Spleen (tissue), 11 donors: Measurements from ENCODE around the gene CHD3. TPM values are rescaled to one million over a fixed set of nuclear protein-coding genes. Genes with fewer than 3 reads are reported as not detected.

Experiments
- DNase-seq: peaks from one replicate; pipeline ENCODE4 v3.0.0-alpha.2; 2020
- H3K27ac ChIP-seq, 8 donors: fragments of 200-600 bp; sonication (generic) in 7 of 8; 1 replicate in 4 of 8; 2 replicates in 4 of 8; pipeline versions ENCODE4 v1.5.0 to v1.8.0; 2016 to 2021; ENCODE audit warnings: inconsistent platforms in 4 of 8, mild to moderate bottlenecking in 4 of 8, moderate library complexity in 1 of 8
- H3K27me3 ChIP-seq, 7 donors: fragments of 200-600 bp; sonication (generic) in 6 of 7; replicated peaks in 1 of 7; 1 replicate in 4 of 7; 2 replicates in 3 of 7; pipeline versions ENCODE4 v1.5.0 to v1.8.0; 2016 to 2021; ENCODE audit warnings: inconsistent platforms in 3 of 7, mild to moderate bottlenecking in 1 of 7
- H3K36me3 ChIP-seq, 6 donors: fragments of 200-600 bp; sonication (generic) in 5 of 6; 1 replicate in 4 of 6; 2 replicates in 2 of 6; pipeline versions ENCODE4 v1.5.0 to v1.8.0; 2016 to 2021; ENCODE audit warnings: inconsistent platforms in 2 of 6
- H3K4me1 ChIP-seq, 6 donors: fragments of 200-600 bp; sonication (generic) in 5 of 6; 1 replicate in 3 of 6; 2 replicates in 3 of 6; pipeline versions ENCODE4 v1.5.0 to v1.8.0; 2016 to 2021; ENCODE audit warnings: inconsistent platforms in 3 of 6
- H3K4me3 ChIP-seq, 8 donors: fragments of 200-600 bp; sonication (generic) in 7 of 8; 1 replicate in 4 of 8; 2 replicates in 4 of 8; pipeline versions ENCODE4 v1.5.0 to v1.8.0; 2016 to 2021; ENCODE audit warnings: inconsistent platforms in 4 of 8, mild to moderate bottlenecking in 4 of 8, moderate library complexity in 2 of 8
- H3K9me3 ChIP-seq, 8 donors: fragments of 200-600 bp; sonication (generic) in 7 of 8; 1 replicate in 4 of 8; 2 replicates in 4 of 8; pipeline versions ENCODE4 v1.5.0 to v1.8.0; 2016 to 2021; ENCODE audit warnings: inconsistent platforms in 4 of 8
- POLR2A ChIP-seq, 3 donors: fragments of 450-650 bp; IDR thresholded peaks; one replicate each; pipeline ENCODE4 v1.5.1; 2017; ENCODE audit warnings: antibody characterized with exemption in 3 of 3, mild to moderate bottlenecking in 1 of 3
- POLR2AphosphoS5 ChIP-seq, 3 donors: sonication (generic); formaldehyde crosslinking; IDR thresholded peaks; one replicate each; pipeline ENCODE4 v1.5.1; 2017; ENCODE audit warnings: antibody characterized with exemption in 3 of 3
- WGBS, 5 donors: extraction: QIAGEN DNeasy Blood & Tissue Kit in 3 of 5; methylation state at CpG; one replicate each; pipeline versions ENCODE4 v1.1.5 to v1.1.7; 2013 to 2018; 5-methylcytosine and 5-hydroxymethylcytosine counted together
- intact Hi-C: fragments of 100-400 bp; cut with DNase I; formaldehyde crosslinking; loops from one replicate; pipeline ENCODE4 v1.15.0; 2023; ENCODE audit warnings: low total_unique reads
- polyA plus RNA-seq, 3 donors: library from polyadenylated mRNA; stranded (reverse); fragments of 200-250 nt; gene quantifications; one replicate each; pipeline ENCODE4 v1.2.1, GENCODE V29; 2013
- total RNA-seq, 7 donors: library from RNA; depleted of rRNA in 3 of 7; stranded (reverse); fragments of >200 nt in 3 of 7; fragmentation: NEBNext Ultra II Directional in 4 of 7; extraction: Animal tissue kit (Norgen Biotek cat#: 25700) in 4 of 7; gene quantifications; one replicate each; pipeline versions ENCODE4 v1.1.0 to v1.2.1, GENCODE V29; 2016 to 2021
- TF ChIP-seq, protein P1 (sequence below), 11 experiments: fragments of 200-600 bp in 7 of 11; fragments of 450-650 bp in 4 of 11; sonication (generic) in 4 of 11; IDR thresholded peaks in 8 of 11; conservative IDR thresholded peaks in 3 of 11; 1 replicate in 7 of 11; 2 replicates in 4 of 11; pipeline versions ENCODE4 v1.4.0 to v1.8.0; 2016 to 2021; ENCODE audit warnings: antibody characterized with exemption in 11 of 11, inconsistent platforms in 4 of 11, mild to moderate bottlenecking in 1 of 11
- donor health status: healthy with polysubstance abuse.
- donor health status: DM: no; HTN: no; CAD: no; lungs with moderate emphysema.
- donor health status: DM: no; HTN: no; CAD: no.
- donor health status: Bipolar disorder and iron deficiency.
- donor health status: healthy.
- donor health status: DM: no; HTN: no; CAD: no.
- donor health status: DM: yes; HTN: yes; CAD: no.

The CHD3 gene
- total and polyA plus RNA-seq, 10 donors = 37.0 to 117 (median 82.5) TPM

DNA sequence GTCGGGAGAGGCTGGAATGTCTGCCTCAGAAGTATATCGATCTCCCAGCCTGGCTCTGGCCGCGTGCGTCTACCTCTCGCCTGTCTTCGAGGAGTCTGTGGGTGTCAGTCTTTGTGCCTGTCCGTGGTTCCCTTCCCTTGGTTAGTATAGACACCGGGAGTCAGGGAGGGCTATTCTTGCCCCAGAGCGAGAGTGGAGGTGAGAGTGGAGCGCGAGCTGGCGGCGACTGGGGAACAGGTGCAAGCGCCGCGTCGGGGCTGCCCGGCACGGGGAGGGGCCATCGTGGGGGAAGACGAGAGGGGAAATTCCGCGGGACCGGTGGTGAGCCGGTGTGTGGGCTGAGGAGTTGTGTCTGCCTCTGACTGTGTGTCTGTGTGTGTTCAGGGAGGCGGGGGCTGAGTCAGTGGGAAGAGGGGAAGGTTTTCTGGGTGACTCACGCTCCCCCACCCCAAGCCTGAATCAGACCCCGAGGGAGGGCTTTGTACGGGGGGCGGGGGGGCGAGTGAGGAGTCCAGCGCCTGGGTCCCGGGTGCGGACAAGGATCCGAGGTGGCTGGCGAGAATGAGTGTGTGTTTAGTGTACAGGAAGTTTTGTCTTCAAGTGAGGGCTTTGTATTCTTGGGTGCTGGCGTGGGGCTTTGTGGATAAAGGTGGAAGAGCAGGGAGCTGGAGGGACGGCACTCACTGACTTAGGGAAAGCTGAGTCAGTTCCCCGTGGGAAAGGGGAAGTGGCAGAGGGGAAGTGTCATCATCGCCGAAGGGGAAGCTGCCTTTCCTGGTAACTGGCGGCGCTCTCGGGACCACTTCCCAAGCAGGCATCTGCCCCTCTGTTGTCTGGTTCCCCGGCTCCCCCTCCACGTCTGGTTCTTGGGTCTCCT is 46.0 kb upstream of the CHD3 start:
- TF ChIP-seq, protein P1, sequence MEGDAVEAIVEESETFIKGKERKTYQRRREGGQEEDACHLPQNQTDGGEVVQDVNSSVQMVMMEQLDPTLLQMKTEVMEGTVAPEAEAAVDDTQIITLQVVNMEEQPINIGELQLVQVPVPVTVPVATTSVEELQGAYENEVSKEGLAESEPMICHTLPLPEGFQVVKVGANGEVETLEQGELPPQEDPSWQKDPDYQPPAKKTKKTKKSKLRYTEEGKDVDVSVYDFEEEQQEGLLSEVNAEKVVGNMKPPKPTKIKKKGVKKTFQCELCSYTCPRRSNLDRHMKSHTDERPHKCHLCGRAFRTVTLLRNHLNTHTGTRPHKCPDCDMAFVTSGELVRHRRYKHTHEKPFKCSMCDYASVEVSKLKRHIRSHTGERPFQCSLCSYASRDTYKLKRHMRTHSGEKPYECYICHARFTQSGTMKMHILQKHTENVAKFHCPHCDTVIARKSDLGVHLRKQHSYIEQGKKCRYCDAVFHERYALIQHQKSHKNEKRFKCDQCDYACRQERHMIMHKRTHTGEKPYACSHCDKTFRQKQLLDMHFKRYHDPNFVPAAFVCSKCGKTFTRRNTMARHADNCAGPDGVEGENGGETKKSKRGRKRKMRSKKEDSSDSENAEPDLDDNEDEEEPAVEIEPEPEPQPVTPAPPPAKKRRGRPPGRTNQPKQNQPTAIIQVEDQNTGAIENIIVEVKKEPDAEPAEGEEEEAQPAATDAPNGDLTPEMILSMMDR (IDR thresholded peaks at IDR 0.05 in 8 of 11, conservative IDR thresholded peaks at IDR 0.05 in 3 of 11) = peak in 2 of 11 experiments; percentile 9 to 11
- TF ChIP-seq POLR2A (IDR thresholded peaks at IDR 0.05) (peak in 2 of 3 donors; percentile 27 to 62), POLR2AphosphoS5 (IDR thresholded peaks at IDR 0.05) (peak; percentile 52 to 92 (median 67))
- Histone ChIP-seq H3K4me1 (peaks cover 36 to 90% (median 58%) of the 10 kb centered on the region in 6 donors), H3K27ac (peak overlapping the region; percentile 92 to 100 (median 97)), H3K27me3 (no peaks in the 10 kb centered on the region), H3K36me3 (peaks cover 0 to 44% (median 24%) of the 10 kb centered on the region in 6 donors), H3K9me3 (no peaks in the 10 kb centered on the region), H3K4me3 (peak overlapping the region; percentile 68 to 91 (median 77))
- intact Hi-C loops = no loop called here
- DNase-seq = peak; percentile 96
- WGBS, 5 donors = 0 to 1% (median 0%) methylated on average over 39 to 47 of the region's 47 CpGs

DNA sequence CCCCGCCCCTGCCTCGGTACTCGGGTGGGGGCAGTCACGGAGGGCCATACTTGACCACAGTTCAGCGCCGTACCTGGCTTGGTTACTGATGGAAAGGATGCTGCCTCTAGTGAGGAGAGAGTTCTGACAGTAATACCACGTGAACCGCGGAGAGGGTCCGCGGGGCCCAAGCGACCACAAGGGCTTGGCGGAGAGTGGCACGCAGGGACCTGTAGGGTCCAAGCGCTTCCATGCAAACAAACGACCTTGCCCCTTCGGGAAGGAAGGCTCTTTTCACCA is 45.4 kb upstream of the CHD3 start:
- DNase-seq = no peak
- Histone ChIP-seq H3K4me1 (peaks cover 33 to 90% (median 54%) of the 10 kb centered on the region in 6 donors), H3K4me3 (peak overlapping the region; percentile 68 to 91 (median 77)), H3K27ac (peak overlapping the region; percentile 92 to 100 (median 97)), H3K36me3 (peaks cover 0 to 49% (median 28%) of the 10 kb centered on the region in 6 donors), H3K9me3 (no peaks in the 10 kb centered on the region), H3K27me3 (no peaks in the 10 kb centered on the region)
- TF ChIP-seq, protein P1 (IDR thresholded peaks at IDR 0.05 in 8 of 11, conservative IDR thresholded peaks at IDR 0.05 in 3 of 11) = no peak
- peak in 2 of 3 donors; percentile 41 to 56 for TF ChIP-seq POLR2AphosphoS5 (IDR thresholded peaks at IDR 0.05)
- TF ChIP-seq POLR2A (IDR thresholded peaks at IDR 0.05) = no peak
- intact Hi-C loops = no loop called here
- 0 to 1% (median 0%) methylated on average over 9 to 17 of the region's 17 CpGs for WGBS, 5 donors

DNA sequence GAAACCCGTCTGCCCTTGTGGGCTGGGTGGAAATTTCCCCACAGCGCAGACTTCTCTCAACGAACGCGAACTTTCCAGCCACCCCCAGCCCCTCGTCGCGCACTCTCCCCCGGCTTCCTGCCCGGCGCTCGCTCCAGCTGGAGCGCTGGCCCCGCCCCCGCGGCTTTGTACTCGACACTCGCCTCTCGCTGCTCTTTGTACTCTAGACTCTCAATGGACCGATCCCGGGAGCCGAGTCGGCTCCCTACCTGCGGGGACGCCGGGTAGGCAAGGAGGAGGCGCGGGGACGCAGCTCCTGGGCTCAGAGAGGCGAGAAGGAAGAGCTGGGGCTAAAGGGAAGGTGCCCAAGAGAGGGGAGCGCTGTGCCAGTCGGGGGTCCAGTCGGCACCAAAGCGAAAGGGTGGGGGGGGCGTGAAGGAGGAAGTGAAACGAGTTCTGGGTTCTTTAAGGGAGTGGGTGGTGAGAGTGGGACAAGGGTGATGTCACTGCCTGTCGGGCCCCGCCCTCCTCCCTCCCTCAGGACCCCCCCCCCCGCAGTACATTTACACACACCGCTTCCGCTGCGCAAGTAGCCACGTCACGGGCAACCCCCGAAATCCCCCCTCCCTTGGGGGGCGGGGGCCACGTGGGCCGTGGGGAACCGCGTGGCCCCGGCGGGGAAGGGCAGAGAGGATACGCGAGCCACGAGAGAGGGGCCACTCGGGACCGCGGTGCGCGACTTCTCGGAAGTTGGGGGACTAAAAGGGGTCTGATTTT is 44.9 kb upstream of the CHD3 start:
- WGBS, 5 donors = 0 to 1% (median 0%) methylated on average over 43 to 59 of the region's 61 CpGs
- Histone ChIP-seq H3K9me3 (no peaks in the 10 kb centered on the region), H3K36me3 (peaks cover 0 to 55% (median 32%) of the 10 kb centered on the region in 6 donors), H3K4me1 (peaks cover 31 to 87% (median 49%) of the 10 kb centered on the region in 6 donors), H3K27me3 (no peaks in the 10 kb centered on the region), H3K27ac (peak overlapping the region; percentile 92 to 100 (median 97)), H3K4me3 (peak overlapping the region; percentile 68 to 91 (median 77))
- intact Hi-C loops = no loop called here
- peak; percentile 97 for DNase-seq
- TF ChIP-seq POLR2AphosphoS5 (IDR thresholded peaks at IDR 0.05) (peak; percentile 65 to 83 (median 73)), POLR2A (IDR thresholded peaks at IDR 0.05) (peak in 2 of 3 donors; percentile 52 to 57)
- TF ChIP-seq, protein P1 (IDR thresholded peaks at IDR 0.05 in 8 of 11, conservative IDR thresholded peaks at IDR 0.05 in 3 of 11) = no peak
